Panc1 (cell line): ENCODE results near the gene MRTFA. TPM values are rescaled to one million over a fixed set of nuclear protein-coding genes. Genes with fewer than 3 reads are reported as not detected.

Source experiments
- ATAC-seq: fragments of 200-7000 bp; cut with Tn5 transposase; 2 replicates; pipeline ENCODE4 v1.9.1; 2020; ENCODE audit warnings: mild to moderate bottlenecking, moderate library complexity
- BruUV-seq: library from RNA; stranded (reverse); fragments of 400-500 nt; replicated peaks from 2 replicates; lab custom pipeline; 2021; lab: Mats Ljungman, UMichigan
- CTCF ChIA-PET: fragments of 300-600 bp; sonication (Branson Sonifier 250); formaldehyde crosslinking; loops from one replicate; lab custom pipeline; 2022; ENCODE audit warnings: antibody characterized with exemption; lab: Charles Lee
- POLR2A ChIA-PET: fragments of 300-600 bp; sonication (Branson Sonifier 250); formaldehyde crosslinking; loops from one replicate; lab custom pipeline; 2022; ENCODE audit warnings: antibody characterized with exemption; lab: Charles Lee
- DNase-seq: peaks from one replicate; pipeline ENCODE4 v3.0.0-alpha.2; 2010; ENCODE audit warnings: low read depth, low spot score
- H3K27ac ChIP-seq: 2 replicates; pipeline ENCODE4 v1.5.1; 2011; ENCODE audit warnings: mild to moderate bottlenecking, low read length, inconsistent platforms
- H3K27me3 ChIP-seq: fragments of 200-500 bp; sonication (Bioruptor generic); 2 replicates; pipeline ENCODE4 v1.6.0; 2014; ENCODE audit warnings: low read length, inconsistent platforms; ENCODE audit not compliant: control insufficient read depth, insufficient read depth
- H3K36me3 ChIP-seq: fragments of 200-500 bp; sonication (Bioruptor generic); 2 replicates; pipeline ENCODE4 v1.5.1; 2014; ENCODE audit warnings: inconsistent platforms, mild to moderate bottlenecking, low read length, moderate library complexity; ENCODE audit not compliant: control insufficient read depth, insufficient read depth
- H3K4me1 ChIP-seq: 2 replicates; pipeline ENCODE4 v1.5.1; 2011; ENCODE audit warnings: inconsistent platforms, mild to moderate bottlenecking, low read length, moderate library complexity; ENCODE audit not compliant: control insufficient read depth, insufficient read depth
- H3K4me3 ChIP-seq, 2 experiments: 2 replicates each; pipeline ENCODE4 v1.5.1; 2011 to 2012; ENCODE audit warnings: low read depth in 2 of 2, low read length in 2 of 2, mild to moderate bottlenecking in 2 of 2, inconsistent platforms in 1 of 2, moderate library complexity in 1 of 2
- H3K9me3 ChIP-seq: fragments of 200-500 bp; sonication (Bioruptor generic); 2 replicates; pipeline ENCODE4 v1.5.1; 2014; ENCODE audit warnings: low read depth, mild to moderate bottlenecking, inconsistent platforms, low read length, moderate library complexity; ENCODE audit not compliant: control insufficient read depth, insufficient read depth
- POLR2AphosphoS5 ChIP-seq: IDR thresholded peaks from 2 replicates; pipeline ENCODE4 v1.6.1; 2012; ENCODE audit warnings: mild to moderate bottlenecking, low read depth, low read length, moderate library complexity
- TCF7L2 ChIP-seq: IDR thresholded peaks from 2 replicates; pipeline ENCODE4 v1.6.1; 2011; ENCODE audit warnings: mild to moderate bottlenecking, low read depth, low read length, inconsistent platforms
- in situ Hi-C: cut with HindIII; loops from 2 replicates; pipeline ENCODE4 v1.10.0; 2016; ENCODE audit warnings: low sequenced_read_pairs, low pct_unique_long_range_greater_than_20kb
- intact Hi-C: fragments of 100-400 bp; cut with micrococcal nuclease; formaldehyde crosslinking; loops from one replicate; pipeline ENCODE4 v1.10.0; 2022; ENCODE audit not compliant: unreplicated experiment
- total RNA-seq: library from RNA; stranded (reverse); gene quantifications from one replicate; pipeline ENCODE4 v1.2.1, GENCODE V29; 2021; ENCODE audit not compliant: unreplicated experiment
- TF ChIP-seq, protein P1 (sequence below): fragments of 450-650 bp; IDR thresholded peaks from 2 replicates; pipeline ENCODE4 v1.5.1; 2017; ENCODE audit warnings: mild to moderate bottlenecking
- TF ChIP-seq, protein P2 (sequence below), 2 experiments: IDR thresholded peaks; 2 replicates each; pipeline ENCODE4 v1.6.1; 2011 to 2012; ENCODE audit warnings: low read depth in 2 of 2, control low read depth in 1 of 2, low read length in 1 of 2, mild to moderate bottlenecking in 1 of 2, moderate library complexity in 1 of 2; ENCODE audit not compliant: insufficient read depth in 1 of 2

The MRTFA gene
- total RNA-seq, 1 experiment from 2014 or later: 62.1 TPM

DNA sequence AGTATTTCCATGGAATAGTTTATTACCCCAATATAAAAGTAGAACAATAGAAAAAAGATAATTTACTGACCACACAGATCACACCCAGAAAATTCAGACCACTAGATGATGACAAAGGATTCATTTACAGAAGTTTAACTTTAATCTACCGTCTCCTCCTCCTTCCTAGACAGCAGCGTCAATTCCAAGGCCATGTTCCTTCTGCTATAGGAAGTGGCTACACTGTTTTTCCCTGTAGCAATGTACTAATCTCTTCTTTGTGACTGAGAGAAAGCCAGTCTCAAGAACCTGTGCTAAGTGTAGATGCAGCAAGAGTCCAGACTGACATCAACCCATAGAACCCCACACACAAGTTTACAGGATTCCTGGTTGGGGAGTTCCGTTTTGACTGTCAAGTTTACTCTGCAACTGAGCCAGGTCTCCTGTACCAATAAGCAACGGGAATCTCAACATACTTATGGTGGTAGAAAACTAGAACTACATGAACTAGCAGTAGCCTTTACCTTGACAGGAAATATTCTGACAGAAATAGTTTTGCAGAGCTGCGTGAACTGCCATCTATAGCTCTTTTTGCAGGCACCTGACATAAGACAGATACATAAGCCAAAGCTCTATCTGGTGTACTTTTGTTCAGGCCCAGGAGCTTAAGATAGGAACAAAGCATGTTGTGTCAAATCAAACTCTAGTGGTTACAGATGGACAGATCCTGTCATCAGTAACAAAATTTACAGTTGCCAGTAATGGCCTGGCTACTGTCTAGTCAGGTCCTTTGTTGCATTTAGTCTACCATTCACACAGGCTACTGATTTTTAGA is 42.9 kb downstream of the MRTFA start:
- Histone ChIP-seq H3K9me3 (no peaks in the 10 kb centered on the region), H3K36me3 (no peaks in the 10 kb centered on the region), H3K27me3 (no peaks in the 10 kb centered on the region), H3K27ac (no peak overlapping the region), H3K4me3 (no peak overlapping the region), H3K4me1 (peaks cover 29% of the 10 kb centered on the region)
- TF ChIP-seq TCF7L2 (no peak), POLR2AphosphoS5 (no peak)
- in situ Hi-C loops: no loop called here
- ATAC-seq (peak; percentile 42; the same call in 1 of the 2 replicates), DNase-seq (no peak)
- intact Hi-C loops: no loop called here
- no TSS peak for BruUV-seq
- CTCF ChIA-PET: no interaction called here
- POLR2A ChIA-PET: no interaction called here

DNA sequence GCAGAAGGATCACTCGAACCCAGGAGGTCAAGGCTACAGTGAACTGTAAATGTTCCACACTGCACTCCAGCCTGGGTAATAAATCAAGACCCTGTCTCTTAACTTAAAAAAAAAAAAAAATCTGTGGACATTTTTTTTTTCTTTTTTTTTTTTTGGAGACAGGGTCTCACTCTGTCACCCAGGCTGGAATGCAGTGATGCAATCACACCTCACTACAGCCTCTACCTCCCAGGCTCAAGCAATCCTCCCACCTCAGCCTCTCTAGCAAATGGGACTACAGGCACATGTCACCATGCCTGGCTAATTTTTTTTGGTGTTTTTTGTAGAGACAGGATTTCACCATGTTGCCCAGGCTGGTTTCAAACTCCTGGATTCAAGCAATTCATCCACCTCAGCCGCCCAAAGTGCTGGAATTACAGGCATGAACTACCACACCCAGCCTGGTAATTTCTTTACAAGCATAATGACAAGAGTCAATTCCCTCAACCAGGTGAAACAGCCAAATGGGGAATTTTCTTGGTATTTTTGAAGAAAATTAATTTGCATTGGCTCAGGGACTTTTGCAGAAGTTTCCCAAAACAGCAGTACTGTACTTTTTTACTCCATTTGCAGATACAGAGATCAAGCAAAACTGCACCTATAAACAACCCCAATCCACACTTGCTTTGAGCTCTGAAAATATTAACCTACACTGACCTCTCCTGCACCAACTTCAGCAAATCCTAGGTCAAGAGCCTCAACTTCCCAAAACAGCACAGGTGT is 44.0 kb downstream of the MRTFA start:
- ChIA-PET POLR2A (no interaction called here), CTCF (no interaction called here)
- BruUV-seq: no TSS peak
- TF ChIP-seq, protein P1, sequence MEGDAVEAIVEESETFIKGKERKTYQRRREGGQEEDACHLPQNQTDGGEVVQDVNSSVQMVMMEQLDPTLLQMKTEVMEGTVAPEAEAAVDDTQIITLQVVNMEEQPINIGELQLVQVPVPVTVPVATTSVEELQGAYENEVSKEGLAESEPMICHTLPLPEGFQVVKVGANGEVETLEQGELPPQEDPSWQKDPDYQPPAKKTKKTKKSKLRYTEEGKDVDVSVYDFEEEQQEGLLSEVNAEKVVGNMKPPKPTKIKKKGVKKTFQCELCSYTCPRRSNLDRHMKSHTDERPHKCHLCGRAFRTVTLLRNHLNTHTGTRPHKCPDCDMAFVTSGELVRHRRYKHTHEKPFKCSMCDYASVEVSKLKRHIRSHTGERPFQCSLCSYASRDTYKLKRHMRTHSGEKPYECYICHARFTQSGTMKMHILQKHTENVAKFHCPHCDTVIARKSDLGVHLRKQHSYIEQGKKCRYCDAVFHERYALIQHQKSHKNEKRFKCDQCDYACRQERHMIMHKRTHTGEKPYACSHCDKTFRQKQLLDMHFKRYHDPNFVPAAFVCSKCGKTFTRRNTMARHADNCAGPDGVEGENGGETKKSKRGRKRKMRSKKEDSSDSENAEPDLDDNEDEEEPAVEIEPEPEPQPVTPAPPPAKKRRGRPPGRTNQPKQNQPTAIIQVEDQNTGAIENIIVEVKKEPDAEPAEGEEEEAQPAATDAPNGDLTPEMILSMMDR: no peak
- H3K36me3 ChIP-seq: no peaks in the 10 kb centered on the region
- no peak for DNase-seq
- no peak overlapping the region for H3K27ac ChIP-seq
- in situ Hi-C loops (no loop called here), intact Hi-C loops (no loop called here)
- H3K4me1 ChIP-seq: peaks cover 19% of the 10 kb centered on the region
- no peaks in the 10 kb centered on the region for H3K27me3 ChIP-seq
- ATAC-seq: no peak
- no peaks in the 10 kb centered on the region for H3K9me3 ChIP-seq
- H3K4me3 ChIP-seq: no peak overlapping the region

DNA sequence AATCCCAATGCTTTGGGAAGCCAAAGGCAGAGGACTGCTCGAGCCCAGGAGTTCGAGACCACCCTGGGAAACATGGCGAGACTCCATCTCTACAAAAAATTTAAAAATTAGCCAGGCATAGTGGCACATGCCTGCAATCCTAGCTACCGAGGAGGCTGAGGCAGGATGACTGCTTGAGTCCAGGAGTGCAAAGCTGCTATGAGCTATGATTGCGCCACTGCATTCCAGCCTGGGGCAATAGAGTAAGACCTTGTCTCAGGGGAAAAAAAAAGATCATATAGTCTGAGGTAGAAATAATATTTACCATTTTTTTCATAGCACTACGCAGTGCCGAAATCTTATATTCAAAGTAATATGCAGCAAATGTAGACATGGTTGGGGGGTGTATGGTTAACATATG is 47.8 kb downstream of the MRTFA start:
- TF ChIP-seq, protein P2, sequence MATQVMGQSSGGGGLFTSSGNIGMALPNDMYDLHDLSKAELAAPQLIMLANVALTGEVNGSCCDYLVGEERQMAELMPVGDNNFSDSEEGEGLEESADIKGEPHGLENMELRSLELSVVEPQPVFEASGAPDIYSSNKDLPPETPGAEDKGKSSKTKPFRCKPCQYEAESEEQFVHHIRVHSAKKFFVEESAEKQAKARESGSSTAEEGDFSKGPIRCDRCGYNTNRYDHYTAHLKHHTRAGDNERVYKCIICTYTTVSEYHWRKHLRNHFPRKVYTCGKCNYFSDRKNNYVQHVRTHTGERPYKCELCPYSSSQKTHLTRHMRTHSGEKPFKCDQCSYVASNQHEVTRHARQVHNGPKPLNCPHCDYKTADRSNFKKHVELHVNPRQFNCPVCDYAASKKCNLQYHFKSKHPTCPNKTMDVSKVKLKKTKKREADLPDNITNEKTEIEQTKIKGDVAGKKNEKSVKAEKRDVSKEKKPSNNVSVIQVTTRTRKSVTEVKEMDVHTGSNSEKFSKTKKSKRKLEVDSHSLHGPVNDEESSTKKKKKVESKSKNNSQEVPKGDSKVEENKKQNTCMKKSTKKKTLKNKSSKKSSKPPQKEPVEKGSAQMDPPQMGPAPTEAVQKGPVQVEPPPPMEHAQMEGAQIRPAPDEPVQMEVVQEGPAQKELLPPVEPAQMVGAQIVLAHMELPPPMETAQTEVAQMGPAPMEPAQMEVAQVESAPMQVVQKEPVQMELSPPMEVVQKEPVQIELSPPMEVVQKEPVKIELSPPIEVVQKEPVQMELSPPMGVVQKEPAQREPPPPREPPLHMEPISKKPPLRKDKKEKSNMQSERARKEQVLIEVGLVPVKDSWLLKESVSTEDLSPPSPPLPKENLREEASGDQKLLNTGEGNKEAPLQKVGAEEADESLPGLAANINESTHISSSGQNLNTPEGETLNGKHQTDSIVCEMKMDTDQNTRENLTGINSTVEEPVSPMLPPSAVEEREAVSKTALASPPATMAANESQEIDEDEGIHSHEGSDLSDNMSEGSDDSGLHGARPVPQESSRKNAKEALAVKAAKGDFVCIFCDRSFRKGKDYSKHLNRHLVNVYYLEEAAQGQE (IDR thresholded peaks at IDR 0.05; ENCODE audit: insufficient read depth in 1 of 2, low read depth in 2 of 2, low read length in 1 of 2): no peak
- no peak for ATAC-seq
- no peak for DNase-seq
- ChIA-PET CTCF (no interaction called here), POLR2A (interaction anchor here (0.6 kb wide), 1 partner anchor 54 kb away, joined by 4 read pairs; no protein-coding TSS in a partner anchor)
- Histone ChIP-seq H3K4me1 (peaks cover 2% of the 10 kb centered on the region; the same call in 1 of the 2 replicates), H3K27ac (no peak overlapping the region), H3K9me3 (no peaks in the 10 kb centered on the region), H3K4me3 (no peak overlapping the region), H3K27me3 (no peaks in the 10 kb centered on the region), H3K36me3 (no peaks in the 10 kb centered on the region)
- in situ Hi-C loops (no loop called here), intact Hi-C loops (no loop called here)
- no TSS peak for BruUV-seq
